ENCODE data around the gene BCL11A. TPM values are rescaled to one million over a fixed set of nuclear protein-coding genes. Genes with fewer than 3 reads are reported as not detected.

Gene BCL11A
- polyA plus RNA-seq, 1 donor from 2014 or later = 44.0 TPM

- H3K4me2 ChIP-seq (ENCODE audit: low read length) = no peak overlapping the region
- H3K36me3 ChIP-seq (ENCODE audit: insufficient read depth, low read length) = no peaks in the 10 kb centered on the region
- H3K9me2 ChIP-seq (ENCODE audit: insufficient read depth, low read length) = no peaks in the 10 kb centered on the region
- no peak for TF ChIP-seq EZH2 (IDR thresholded peaks at IDR 0.05; ENCODE audit: borderline replicate concordance, insufficient read depth, low read length, poor library complexity, severe bottlenecking)
- no peak for TF ChIP-seq MXI1 (conservative IDR thresholded peaks at IDR 0.05; ENCODE audit: poor library complexity, severe bottlenecking)
- TF ChIP-seq RAD21 (conservative IDR thresholded peaks at IDR 0.05) = no peak
- TF ChIP-seq REST (IDR thresholded peaks at IDR 0.05; ENCODE audit: borderline replicate concordance) = no peak
- no peak for TF ChIP-seq EP300 (conservative IDR thresholded peaks at IDR 0.05; ENCODE audit: poor library complexity, severe bottlenecking)
- no peak for TF ChIP-seq TAF1 (IDR thresholded peaks at IDR 0.05; ENCODE audit: low read depth)
- no peak for TF ChIP-seq SMC3 (conservative IDR thresholded peaks at IDR 0.05; ENCODE audit: poor library complexity)
- no peak for TF ChIP-seq POLR2AphosphoS5 (IDR thresholded peaks at IDR 0.05)
- TF ChIP-seq CTCF (IDR thresholded peaks at IDR 0.05; ENCODE audit: poor library complexity, severe bottlenecking) = no peak
- H3K9ac ChIP-seq (ENCODE audit: low read length) = no peak overlapping the region
- peaks cover 4% of the 10 kb centered on the region for H3K9me3 ChIP-seq (ENCODE audit: low read length)
- no peaks in the 10 kb centered on the region for H3K27me3 ChIP-seq (ENCODE audit: insufficient read depth, low read depth, low read length)
- H3K27ac ChIP-seq (ENCODE audit: low read length) = no peak overlapping the region
- H2AFZ ChIP-seq (ENCODE audit: low read depth, low read length) = no peak overlapping the region
- no peak overlapping the region for H3K4me3 ChIP-seq (ENCODE audit: low read length)
- no peaks in the 10 kb centered on the region for H3K79me2 ChIP-seq (replicated peaks; ENCODE audit: insufficient read depth, low read length)
- no peaks in the 10 kb centered on the region for H4K20me1 ChIP-seq (ENCODE audit: insufficient read depth)
- H3F3A ChIP-seq (ENCODE audit: insufficient read depth, low read length, poor library complexity, severe bottlenecking) = no peaks in the 10 kb centered on the region
Observed at GRCh38 chr2:60595953-60596352, 42.5 kb upstream of the BCL11A start.

- Histone ChIP-seq H3K9me3 (ENCODE audit: low read length) (no peaks in the 10 kb centered on the region), H4K20me1 (ENCODE audit: insufficient read depth) (no peaks in the 10 kb centered on the region), H3K9me2 (ENCODE audit: insufficient read depth, low read length) (no peaks in the 10 kb centered on the region), H2AFZ (ENCODE audit: low read depth, low read length) (no peak overlapping the region), H3K9ac (ENCODE audit: low read length) (no peak overlapping the region), H3K27ac (ENCODE audit: low read length) (no peak overlapping the region), H3K4me2 (ENCODE audit: low read length) (no peak overlapping the region), H3F3A (ENCODE audit: insufficient read depth, low read length, poor library complexity, severe bottlenecking) (no peaks in the 10 kb centered on the region), H3K27me3 (ENCODE audit: insufficient read depth, low read depth, low read length) (no peaks in the 10 kb centered on the region), H3K4me3 (ENCODE audit: low read length) (no peak overlapping the region), H3K36me3 (ENCODE audit: insufficient read depth, low read length) (no peaks in the 10 kb centered on the region), H3K79me2 (replicated peaks; ENCODE audit: insufficient read depth, low read length) (no peaks in the 10 kb centered on the region)
- TF ChIP-seq EZH2 (IDR thresholded peaks at IDR 0.05; ENCODE audit: borderline replicate concordance, insufficient read depth, low read length, poor library complexity, severe bottlenecking) = no peak
- no peak for TF ChIP-seq REST (IDR thresholded peaks at IDR 0.05; ENCODE audit: borderline replicate concordance)
- TF ChIP-seq MXI1 (conservative IDR thresholded peaks at IDR 0.05; ENCODE audit: poor library complexity, severe bottlenecking) = no peak
- no peak for TF ChIP-seq EP300 (conservative IDR thresholded peaks at IDR 0.05; ENCODE audit: poor library complexity, severe bottlenecking)
- no peak for TF ChIP-seq CTCF (IDR thresholded peaks at IDR 0.05; ENCODE audit: poor library complexity, severe bottlenecking)
- TF ChIP-seq POLR2AphosphoS5 (IDR thresholded peaks at IDR 0.05) = no peak
- no peak for TF ChIP-seq TAF1 (IDR thresholded peaks at IDR 0.05; ENCODE audit: low read depth)
- no peak for TF ChIP-seq SMC3 (conservative IDR thresholded peaks at IDR 0.05; ENCODE audit: poor library complexity)
- no peak for TF ChIP-seq RAD21 (conservative IDR thresholded peaks at IDR 0.05)
Observed at GRCh38 chr2:60589104-60589503, 35.6 kb upstream of the BCL11A start.
